Endothelial cell (in vitro differentiated cells): Measurements from ENCODE around the gene CORO2B. TPM values are rescaled to one million over a fixed set of nuclear protein-coding genes. Genes with fewer than 3 reads are reported as not detected.

Experiments used
- DNase-seq: peaks from one replicate; pipeline ENCODE4 v3.0.0; 2021; ENCODE audit warnings: low spot score
- H3K27ac Mint-ChIP-seq: one replicate; pipeline ENCODE4 v1.8.0; 2021; ENCODE audit warnings: mixed read lengths, inconsistent platforms; ENCODE audit not compliant: unreplicated experiment
- H3K27me3 Mint-ChIP-seq: one replicate; pipeline ENCODE4 v1.8.0; 2021; ENCODE audit warnings: mild to moderate bottlenecking, moderate library complexity, mixed read lengths, inconsistent platforms; ENCODE audit not compliant: unreplicated experiment
- H3K36me3 Mint-ChIP-seq: one replicate; pipeline ENCODE4 v1.8.0; 2021; ENCODE audit warnings: mild to moderate bottlenecking, low read depth, mixed read lengths, inconsistent platforms; ENCODE audit not compliant: unreplicated experiment
- H3K4me1 Mint-ChIP-seq: one replicate; pipeline ENCODE4 v1.8.0; 2021; ENCODE audit warnings: mild to moderate bottlenecking, mixed read lengths, inconsistent platforms; ENCODE audit not compliant: unreplicated experiment
- H3K4me3 Mint-ChIP-seq: one replicate; pipeline ENCODE4 v1.8.0; 2021; ENCODE audit warnings: mild to moderate bottlenecking, mixed read lengths, inconsistent platforms; ENCODE audit not compliant: unreplicated experiment
- H3K9me3 Mint-ChIP-seq: one replicate; pipeline ENCODE4 v1.8.0; 2021; ENCODE audit warnings: mixed read lengths, inconsistent platforms; ENCODE audit not compliant: unreplicated experiment
- CTCF ChIP-seq: fragments of 200-600 bp; sonication (generic); IDR thresholded peaks from one replicate; pipeline ENCODE4 v1.5.0; 2021; ENCODE audit warnings: antibody characterized with exemption; ENCODE audit not compliant: unreplicated experiment
- total RNA-seq: library from RNA; stranded (reverse); fragmentation: NEBNext Ultra II Directional; extraction: Animal tissue kit (Norgen Biotek cat#: 25700); gene quantifications from one replicate; pipeline ENCODE4 v1.2.1, GENCODE V29; 2021; ENCODE audit not compliant: unreplicated experiment

Gene CORO2B
- total RNA-seq, 1 donor from 2014 or later, result 71.7 TPM

GRCh38 chr15:68620721-68621527 is 42.1 kb downstream of the CORO2B start:
- Mint-ChIP-seq H3K36me3 (peaks cover 4% of the 10 kb centered on the region), H3K9me3 (no peaks in the 10 kb centered on the region), H3K27ac (no peak overlapping the region), H3K4me1 (peaks cover 45% of the 10 kb centered on the region), H3K4me3 (no peak overlapping the region), H3K27me3 (peaks cover 3% of the 10 kb centered on the region)
- no peak for TF ChIP-seq CTCF
- DNase-seq, result no peak

- Mint-ChIP-seq H3K27me3 (peaks cover 3% of the 10 kb centered on the region), H3K27ac (no peak overlapping the region), H3K36me3 (peaks cover 4% of the 10 kb centered on the region), H3K9me3 (no peaks in the 10 kb centered on the region), H3K4me1 (peaks cover 42% of the 10 kb centered on the region), H3K4me3 (no peak overlapping the region)
- no peak for DNase-seq
- no peak for TF ChIP-seq CTCF
These were observed 42.7 kb downstream of the CORO2B start for GRCh38 chr15:68621535-68621934.

GRCh38 chr15:68623301-68623892 is 44.6 kb downstream of the CORO2B start:
- no peaks in the 10 kb centered on the region for H3K9me3 Mint-ChIP-seq
- H3K4me3 Mint-ChIP-seq, result no peak overlapping the region
- no peak for DNase-seq
- no peak for TF ChIP-seq CTCF
- H3K36me3 Mint-ChIP-seq, result peaks cover 4% of the 10 kb centered on the region
- H3K4me1 Mint-ChIP-seq, result peaks cover 34% of the 10 kb centered on the region
- H3K27ac Mint-ChIP-seq, result no peak overlapping the region
- peaks cover 5% of the 10 kb centered on the region for H3K27me3 Mint-ChIP-seq

- H3K4me3 Mint-ChIP-seq, result no peak overlapping the region
- H3K27me3 Mint-ChIP-seq, result peaks cover 8% of the 10 kb centered on the region
- H3K27ac Mint-ChIP-seq, result no peak overlapping the region
- H3K36me3 Mint-ChIP-seq, result peaks cover 4% of the 10 kb centered on the region
- no peaks in the 10 kb centered on the region for H3K9me3 Mint-ChIP-seq
- peaks cover 37% of the 10 kb centered on the region for H3K4me1 Mint-ChIP-seq
- no peak for TF ChIP-seq CTCF
- DNase-seq, result no peak
These were observed 47.1 kb downstream of the CORO2B start for GRCh38 chr15:68625853-68626252.

- Mint-ChIP-seq H3K9me3 (no peaks in the 10 kb centered on the region), H3K4me3 (no peak overlapping the region), H3K27ac (no peak overlapping the region), H3K36me3 (peaks cover 4% of the 10 kb centered on the region), H3K4me1 (peaks cover 40% of the 10 kb centered on the region), H3K27me3 (peaks cover 8% of the 10 kb centered on the region)
- no peak for TF ChIP-seq CTCF
- DNase-seq, result no peak
These were observed 47.5 kb downstream of the CORO2B start for GRCh38 chr15:68626283-68626682.
